ENCODE results near the gene NSL1. TPM values are rescaled to one million over a fixed set of nuclear protein-coding genes. Genes with fewer than 3 reads are reported as not detected.

NSL1 gene
- total and polyA plus RNA-seq, 9 of the 15 experiments (the other 6 are each of a cell fraction or from before 2014, with no cell fraction given) = 53.5 to 108 (median 59.1) TPM

DNA sequence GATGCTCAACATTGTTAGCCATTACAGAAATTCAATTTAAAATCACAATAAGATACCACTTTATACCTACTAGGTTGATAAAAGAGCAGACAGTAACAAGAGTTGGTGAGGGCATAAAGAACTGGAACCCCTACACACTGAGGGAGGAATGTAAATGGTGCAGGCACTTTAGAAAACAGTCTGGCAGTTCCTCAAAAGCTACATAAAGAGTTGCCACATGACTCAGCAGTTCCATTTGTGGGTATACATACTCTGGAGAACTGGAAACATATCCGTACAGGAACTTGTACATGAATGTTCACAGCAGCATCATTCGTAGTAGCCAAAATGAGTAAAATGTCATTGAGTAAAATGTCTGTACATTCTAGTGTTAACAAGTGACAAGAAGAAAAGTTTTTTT is 17.0 kb downstream of the NSL1 start (continued):
- TF ChIP-seq, protein P1, sequence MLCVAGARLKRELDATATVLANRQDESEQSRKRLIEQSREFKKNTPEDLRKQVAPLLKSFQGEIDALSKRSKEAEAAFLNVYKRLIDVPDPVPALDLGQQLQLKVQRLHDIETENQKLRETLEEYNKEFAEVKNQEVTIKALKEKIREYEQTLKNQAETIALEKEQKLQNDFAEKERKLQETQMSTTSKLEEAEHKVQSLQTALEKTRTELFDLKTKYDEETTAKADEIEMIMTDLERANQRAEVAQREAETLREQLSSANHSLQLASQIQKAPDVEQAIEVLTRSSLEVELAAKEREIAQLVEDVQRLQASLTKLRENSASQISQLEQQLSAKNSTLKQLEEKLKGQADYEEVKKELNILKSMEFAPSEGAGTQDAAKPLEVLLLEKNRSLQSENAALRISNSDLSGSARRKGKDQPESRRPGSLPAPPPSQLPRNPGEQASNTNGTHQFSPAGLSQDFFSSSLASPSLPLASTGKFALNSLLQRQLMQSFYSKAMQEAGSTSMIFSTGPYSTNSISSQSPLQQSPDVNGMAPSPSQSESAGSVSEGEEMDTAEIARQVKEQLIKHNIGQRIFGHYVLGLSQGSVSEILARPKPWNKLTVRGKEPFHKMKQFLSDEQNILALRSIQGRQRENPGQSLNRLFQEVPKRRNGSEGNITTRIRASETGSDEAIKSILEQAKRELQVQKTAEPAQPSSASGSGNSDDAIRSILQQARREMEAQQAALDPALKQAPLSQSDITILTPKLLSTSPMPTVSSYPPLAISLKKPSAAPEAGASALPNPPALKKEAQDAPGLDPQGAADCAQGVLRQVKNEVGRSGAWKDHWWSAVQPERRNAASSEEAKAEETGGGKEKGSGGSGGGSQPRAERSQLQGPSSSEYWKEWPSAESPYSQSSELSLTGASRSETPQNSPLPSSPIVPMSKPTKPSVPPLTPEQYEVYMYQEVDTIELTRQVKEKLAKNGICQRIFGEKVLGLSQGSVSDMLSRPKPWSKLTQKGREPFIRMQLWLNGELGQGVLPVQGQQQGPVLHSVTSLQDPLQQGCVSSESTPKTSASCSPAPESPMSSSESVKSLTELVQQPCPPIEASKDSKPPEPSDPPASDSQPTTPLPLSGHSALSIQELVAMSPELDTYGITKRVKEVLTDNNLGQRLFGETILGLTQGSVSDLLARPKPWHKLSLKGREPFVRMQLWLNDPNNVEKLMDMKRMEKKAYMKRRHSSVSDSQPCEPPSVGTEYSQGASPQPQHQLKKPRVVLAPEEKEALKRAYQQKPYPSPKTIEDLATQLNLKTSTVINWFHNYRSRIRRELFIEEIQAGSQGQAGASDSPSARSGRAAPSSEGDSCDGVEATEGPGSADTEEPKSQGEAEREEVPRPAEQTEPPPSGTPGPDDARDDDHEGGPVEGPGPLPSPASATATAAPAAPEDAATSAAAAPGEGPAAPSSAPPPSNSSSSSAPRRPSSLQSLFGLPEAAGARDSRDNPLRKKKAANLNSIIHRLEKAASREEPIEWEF (CRISPR knock-in tag; IDR thresholded peaks at IDR 0.05) = no peak
- TF ChIP-seq, protein P2, sequence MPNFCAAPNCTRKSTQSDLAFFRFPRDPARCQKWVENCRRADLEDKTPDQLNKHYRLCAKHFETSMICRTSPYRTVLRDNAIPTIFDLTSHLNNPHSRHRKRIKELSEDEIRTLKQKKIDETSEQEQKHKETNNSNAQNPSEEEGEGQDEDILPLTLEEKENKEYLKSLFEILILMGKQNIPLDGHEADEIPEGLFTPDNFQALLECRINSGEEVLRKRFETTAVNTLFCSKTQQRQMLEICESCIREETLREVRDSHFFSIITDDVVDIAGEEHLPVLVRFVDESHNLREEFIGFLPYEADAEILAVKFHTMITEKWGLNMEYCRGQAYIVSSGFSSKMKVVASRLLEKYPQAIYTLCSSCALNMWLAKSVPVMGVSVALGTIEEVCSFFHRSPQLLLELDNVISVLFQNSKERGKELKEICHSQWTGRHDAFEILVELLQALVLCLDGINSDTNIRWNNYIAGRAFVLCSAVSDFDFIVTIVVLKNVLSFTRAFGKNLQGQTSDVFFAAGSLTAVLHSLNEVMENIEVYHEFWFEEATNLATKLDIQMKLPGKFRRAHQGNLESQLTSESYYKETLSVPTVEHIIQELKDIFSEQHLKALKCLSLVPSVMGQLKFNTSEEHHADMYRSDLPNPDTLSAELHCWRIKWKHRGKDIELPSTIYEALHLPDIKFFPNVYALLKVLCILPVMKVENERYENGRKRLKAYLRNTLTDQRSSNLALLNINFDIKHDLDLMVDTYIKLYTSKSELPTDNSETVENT (CRISPR knock-in tag; IDR thresholded peaks at IDR 0.05) = no peak
- TF ChIP-seq ZZZ3 (IDR thresholded peaks at IDR 0.05) = 0 out of 2 replicates have a peak, but pooled peaks have one; percentile 17
- TF ChIP-seq, protein P3, sequence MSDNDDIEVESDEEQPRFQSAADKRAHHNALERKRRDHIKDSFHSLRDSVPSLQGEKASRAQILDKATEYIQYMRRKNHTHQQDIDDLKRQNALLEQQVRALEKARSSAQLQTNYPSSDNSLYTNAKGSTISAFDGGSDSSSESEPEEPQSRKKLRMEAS (CRISPR knock-in tag; IDR thresholded peaks at IDR 0.05) = no peak
- TF ChIP-seq, protein P4, sequence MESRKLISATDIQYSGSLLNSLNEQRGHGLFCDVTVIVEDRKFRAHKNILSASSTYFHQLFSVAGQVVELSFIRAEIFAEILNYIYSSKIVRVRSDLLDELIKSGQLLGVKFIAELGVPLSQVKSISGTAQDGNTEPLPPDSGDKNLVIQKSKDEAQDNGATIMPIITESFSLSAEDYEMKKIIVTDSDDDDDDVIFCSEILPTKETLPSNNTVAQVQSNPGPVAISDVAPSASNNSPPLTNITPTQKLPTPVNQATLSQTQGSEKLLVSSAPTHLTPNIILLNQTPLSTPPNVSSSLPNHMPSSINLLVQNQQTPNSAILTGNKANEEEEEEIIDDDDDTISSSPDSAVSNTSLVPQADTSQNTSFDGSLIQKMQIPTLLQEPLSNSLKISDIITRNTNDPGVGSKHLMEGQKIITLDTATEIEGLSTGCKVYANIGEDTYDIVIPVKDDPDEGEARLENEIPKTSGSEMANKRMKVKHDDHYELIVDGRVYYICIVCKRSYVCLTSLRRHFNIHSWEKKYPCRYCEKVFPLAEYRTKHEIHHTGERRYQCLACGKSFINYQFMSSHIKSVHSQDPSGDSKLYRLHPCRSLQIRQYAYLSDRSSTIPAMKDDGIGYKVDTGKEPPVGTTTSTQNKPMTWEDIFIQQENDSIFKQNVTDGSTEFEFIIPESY (CRISPR knock-in tag; IDR thresholded peaks at IDR 0.05) = no peak
- peak; percentile 97 for TF ChIP-seq SPI1 (IDR thresholded peaks at IDR 0.05; ENCODE audit: borderline replicate concordance, low read depth, low read length)
- TF ChIP-seq ETV6 (IDR thresholded peaks at IDR 0.05; ENCODE audit: borderline replicate concordance in 1 of 2, low read depth in 2 of 2, low read length in 1 of 2) = no peak
- no peak for TF ChIP-seq ETV6 (CRISPR knock-in tag; IDR thresholded peaks at IDR 0.05; ENCODE audit: borderline replicate concordance)
- TF ChIP-seq CBFA2T2 (conservative IDR thresholded peaks at IDR 0.05) = no peak
- no peak for TF ChIP-seq GABPB1 (CRISPR knock-in tag; IDR thresholded peaks at IDR 0.05)
- TF ChIP-seq POLR2H (tag; IDR thresholded peaks at IDR 0.05; ENCODE audit: low read depth) = 0 out of 2 replicates have a peak, but pooled peaks have one; percentile 46
- 0 out of 2 replicates have a peak, but pooled peaks have one; percentile 28 for TF ChIP-seq CTBP1 (IDR thresholded peaks at IDR 0.05; ENCODE audit: borderline replicate concordance)
- TF ChIP-seq, protein P5, sequence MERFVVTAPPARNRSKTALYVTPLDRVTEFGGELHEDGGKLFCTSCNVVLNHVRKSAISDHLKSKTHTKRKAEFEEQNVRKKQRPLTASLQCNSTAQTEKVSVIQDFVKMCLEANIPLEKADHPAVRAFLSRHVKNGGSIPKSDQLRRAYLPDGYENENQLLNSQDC (CRISPR knock-in tag; IDR thresholded peaks at IDR 0.05) = no peak
- peak; percentile 59; the same call in 1 of the 2 replicates for TF ChIP-seq ARID1B (IDR thresholded peaks at IDR 0.05)
- TF ChIP-seq, protein P6, sequence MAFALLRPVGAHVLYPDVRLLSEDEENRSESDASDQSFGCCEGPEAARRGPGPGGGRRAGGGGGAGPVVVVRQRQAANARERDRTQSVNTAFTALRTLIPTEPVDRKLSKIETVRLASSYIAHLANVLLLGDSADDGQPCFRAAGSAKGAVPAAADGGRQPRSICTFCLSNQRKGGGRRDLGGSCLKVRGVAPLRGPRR (CRISPR knock-in tag; IDR thresholded peaks at IDR 0.05) = no peak
- no peak for TF ChIP-seq ZNF551 (CRISPR knock-in tag; IDR thresholded peaks at IDR 0.05)
- TF ChIP-seq ZNF589 (CRISPR knock-in tag; IDR thresholded peaks at IDR 0.05; ENCODE audit: low read depth) = no peak
- TF ChIP-seq ZNF764 (CRISPR knock-in tag; IDR thresholded peaks at IDR 0.05; ENCODE audit: low read depth) = no peak

All from K562 (cell line).